Measurements from ENCODE around the gene FZR1. TPM values are rescaled to one million over a fixed set of nuclear protein-coding genes. Genes with fewer than 3 reads are reported as not detected.

FZR1 gene
- total and polyA plus RNA-seq, 9 of the 15 experiments (the other 6 are each of a cell fraction or from before 2014, with no cell fraction given), result 0.18 to 48.0 (median 22.2) TPM

DNA sequence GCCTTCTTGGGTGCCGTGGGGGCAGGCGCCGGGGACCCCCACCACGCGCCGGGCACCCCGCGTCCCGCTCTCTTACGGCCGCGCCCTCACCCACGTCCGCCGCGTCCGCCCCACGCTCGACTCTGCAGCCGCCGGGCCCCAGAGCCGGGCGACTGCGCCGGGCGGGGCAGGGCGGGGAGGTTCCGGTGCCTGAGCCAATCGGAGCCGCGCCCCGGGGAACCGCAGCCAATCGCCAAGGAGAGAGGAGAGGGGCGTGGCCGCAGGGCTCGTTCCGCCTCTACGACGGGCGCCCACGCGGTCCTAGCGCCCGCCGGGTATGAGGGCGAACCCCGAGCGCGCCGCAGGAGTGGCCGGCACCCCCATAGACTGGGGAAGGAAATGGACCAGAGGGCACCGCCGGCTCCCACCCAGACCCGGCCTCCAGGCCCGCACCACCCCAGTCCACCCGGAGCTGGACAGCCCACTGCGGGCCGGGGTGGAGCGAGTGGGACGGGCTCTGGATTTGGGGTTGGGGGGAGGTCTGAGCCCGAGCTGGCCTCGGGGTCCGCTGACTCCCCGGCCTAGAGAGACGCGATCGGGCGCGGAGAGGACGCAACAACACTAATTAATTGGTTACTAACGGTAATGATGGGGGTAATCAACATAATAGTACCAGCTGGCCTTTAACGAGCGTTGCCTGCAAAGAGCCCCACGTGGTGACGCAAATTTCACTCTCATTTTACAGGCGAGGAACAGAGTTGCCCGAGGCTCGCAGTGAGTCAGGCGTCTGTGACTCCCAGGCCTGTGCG, 51.5 kb downstream of the FZR1 start, which contains the start of gene MFSD12 (continued):
- TF ChIP-seq, protein P1, sequence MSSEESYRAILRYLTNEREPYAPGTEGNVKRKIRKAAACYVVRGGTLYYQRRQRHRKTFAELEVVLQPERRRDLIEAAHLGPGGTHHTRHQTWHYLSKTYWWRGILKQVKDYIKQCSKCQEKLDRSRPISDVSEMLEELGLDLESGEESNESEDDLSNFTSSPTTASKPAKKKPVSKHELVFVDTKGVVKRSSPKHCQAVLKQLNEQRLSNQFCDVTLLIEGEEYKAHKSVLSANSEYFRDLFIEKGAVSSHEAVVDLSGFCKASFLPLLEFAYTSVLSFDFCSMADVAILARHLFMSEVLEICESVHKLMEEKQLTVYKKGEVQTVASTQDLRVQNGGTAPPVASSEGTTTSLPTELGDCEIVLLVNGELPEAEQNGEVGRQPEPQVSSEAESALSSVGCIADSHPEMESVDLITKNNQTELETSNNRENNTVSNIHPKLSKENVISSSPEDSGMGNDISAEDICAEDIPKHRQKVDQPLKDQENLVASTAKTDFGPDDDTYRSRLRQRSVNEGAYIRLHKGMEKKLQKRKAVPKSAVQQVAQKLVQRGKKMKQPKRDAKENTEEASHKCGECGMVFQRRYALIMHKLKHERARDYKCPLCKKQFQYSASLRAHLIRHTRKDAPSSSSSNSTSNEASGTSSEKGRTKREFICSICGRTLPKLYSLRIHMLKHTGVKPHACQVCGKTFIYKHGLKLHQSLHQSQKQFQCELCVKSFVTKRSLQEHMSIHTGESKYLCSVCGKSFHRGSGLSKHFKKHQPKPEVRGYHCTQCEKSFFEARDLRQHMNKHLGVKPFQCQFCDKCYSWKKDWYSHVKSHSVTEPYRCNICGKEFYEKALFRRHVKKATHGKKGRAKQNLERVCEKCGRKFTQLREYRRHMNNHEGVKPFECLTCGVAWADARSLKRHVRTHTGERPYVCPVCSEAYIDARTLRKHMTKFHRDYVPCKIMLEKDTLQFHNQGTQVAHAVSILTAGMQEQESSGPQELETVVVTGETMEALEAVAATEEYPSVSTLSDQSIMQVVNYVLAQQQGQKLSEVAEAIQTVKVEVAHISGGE (CRISPR knock-in tag; IDR thresholded peaks at IDR 0.05), result peak in 1 of 3 experiments; percentile 64; a peak in 2 of 6 replicates
- TF ChIP-seq SRSF9 (IDR thresholded peaks at IDR 0.05; ENCODE audit: borderline replicate concordance, low read depth, low read length), result no peak
- no peak for TF ChIP-seq ZNF408 (CRISPR knock-in tag; IDR thresholded peaks at IDR 0.05; ENCODE audit: low read depth)
- TF ChIP-seq, protein P2, sequence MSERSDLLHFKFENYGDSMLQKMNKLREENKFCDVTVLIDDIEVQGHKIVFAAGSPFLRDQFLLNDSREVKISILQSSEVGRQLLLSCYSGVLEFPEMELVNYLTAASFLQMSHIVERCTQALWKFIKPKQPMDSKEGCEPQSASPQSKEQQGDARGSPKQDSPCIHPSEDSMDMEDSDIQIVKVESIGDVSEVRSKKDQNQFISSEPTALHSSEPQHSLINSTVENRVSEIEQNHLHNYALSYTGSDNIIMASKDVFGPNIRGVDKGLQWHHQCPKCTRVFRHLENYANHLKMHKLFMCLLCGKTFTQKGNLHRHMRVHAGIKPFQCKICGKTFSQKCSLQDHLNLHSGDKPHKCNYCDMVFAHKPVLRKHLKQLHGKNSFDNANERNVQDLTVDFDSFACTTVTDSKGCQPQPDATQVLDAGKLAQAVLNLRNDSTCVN (CRISPR knock-in tag; IDR thresholded peaks at IDR 0.05), result no peak
- peak; percentile 59; the same call in 1 of the 2 replicates for TF ChIP-seq GTF2E2 (tag; IDR thresholded peaks at IDR 0.05)
- peak; percentile 90 for TF ChIP-seq NFYB (IDR thresholded peaks at IDR 0.05; ENCODE audit: extremely low read depth, insufficient read length)
- no peak for TF ChIP-seq KAT7 (CRISPR knock-in tag; IDR thresholded peaks at IDR 0.05; ENCODE audit: borderline replicate concordance)
- no peak for TF ChIP-seq ZNF140 (CRISPR knock-in tag; IDR thresholded peaks at IDR 0.05)
- no peak for TF ChIP-seq ZKSCAN3 (CRISPR knock-in tag; IDR thresholded peaks at IDR 0.05)
- TF ChIP-seq TAF7 (tag; IDR thresholded peaks at IDR 0.05), result no peak
- no peak for TF ChIP-seq MCM3 (IDR thresholded peaks at IDR 0.05)
- no peak for TF ChIP-seq TCFL5 (CRISPR knock-in tag; conservative IDR thresholded peaks at IDR 0.05)
- TF ChIP-seq, protein P3, sequence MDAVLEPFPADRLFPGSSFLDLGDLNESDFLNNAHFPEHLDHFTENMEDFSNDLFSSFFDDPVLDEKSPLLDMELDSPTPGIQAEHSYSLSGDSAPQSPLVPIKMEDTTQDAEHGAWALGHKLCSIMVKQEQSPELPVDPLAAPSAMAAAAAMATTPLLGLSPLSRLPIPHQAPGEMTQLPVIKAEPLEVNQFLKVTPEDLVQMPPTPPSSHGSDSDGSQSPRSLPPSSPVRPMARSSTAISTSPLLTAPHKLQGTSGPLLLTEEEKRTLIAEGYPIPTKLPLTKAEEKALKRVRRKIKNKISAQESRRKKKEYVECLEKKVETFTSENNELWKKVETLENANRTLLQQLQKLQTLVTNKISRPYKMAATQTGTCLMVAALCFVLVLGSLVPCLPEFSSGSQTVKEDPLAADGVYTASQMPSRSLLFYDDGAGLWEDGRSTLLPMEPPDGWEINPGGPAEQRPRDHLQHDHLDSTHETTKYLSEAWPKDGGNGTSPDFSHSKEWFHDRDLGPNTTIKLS (IDR thresholded peaks at IDR 0.05; ENCODE audit: borderline replicate concordance, low read depth), result peak; percentile 39; the same call in 1 of the 2 replicates
- TF ChIP-seq MXI1 (IDR thresholded peaks at IDR 0.05; ENCODE audit: low read depth, low read length), result peak; percentile 70; the same call in 1 of the 2 replicates
- TF ChIP-seq CHD2 (IDR thresholded peaks at IDR 0.05; ENCODE audit: low read depth, low read length), result peak; percentile 73
- TF ChIP-seq CAMTA2 (CRISPR knock-in tag; conservative IDR thresholded peaks at IDR 0.05), result no peak
- peak; percentile 8; the same call in 1 of the 2 replicates for TF ChIP-seq ZBTB7A (IDR thresholded peaks at IDR 0.05; ENCODE audit: borderline replicate concordance, control insufficient read depth, low read depth, low read length)
- TF ChIP-seq, protein P4, sequence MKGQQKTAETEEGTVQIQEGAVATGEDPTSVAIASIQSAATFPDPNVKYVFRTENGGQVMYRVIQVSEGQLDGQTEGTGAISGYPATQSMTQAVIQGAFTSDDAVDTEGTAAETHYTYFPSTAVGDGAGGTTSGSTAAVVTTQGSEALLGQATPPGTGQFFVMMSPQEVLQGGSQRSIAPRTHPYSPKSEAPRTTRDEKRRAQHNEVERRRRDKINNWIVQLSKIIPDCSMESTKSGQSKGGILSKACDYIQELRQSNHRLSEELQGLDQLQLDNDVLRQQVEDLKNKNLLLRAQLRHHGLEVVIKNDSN (CRISPR knock-in tag; IDR thresholded peaks at IDR 0.05), result peak; percentile 84
- TF ChIP-seq, protein P5, sequence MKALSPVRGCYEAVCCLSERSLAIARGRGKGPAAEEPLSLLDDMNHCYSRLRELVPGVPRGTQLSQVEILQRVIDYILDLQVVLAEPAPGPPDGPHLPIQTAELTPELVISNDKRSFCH (CRISPR knock-in tag; IDR thresholded peaks at IDR 0.05), result no peak
- TF ChIP-seq, protein P5 (tag; IDR thresholded peaks at IDR 0.05), result peak; percentile 19; the same call in 1 of the 2 replicates
